ENCODE measurements around the gene GNG7. TPM values are rescaled to one million over a fixed set of nuclear protein-coding genes. Genes with fewer than 3 reads are reported as not detected.

The GNG7 gene
- polyA plus RNA-seq (ENCODE audit: low read depth in 6 of 6): 10 to 100 TPM; 49.1 to 72.0 (median 60.9) TPM

GRCh38 chr19:2702170-2703076 lies at the start of gene GNG7:
TSS of gene GNG7 (minus strand) at chr19:2702694. CDS start at chr19:2520688, 182,006 bp downstream.
- Mint-ChIP-seq H3K27ac (peak within 1 kb of the TSS; percentile 95 to 100 (median 97)), H3K36me3 (peaks cover 0 to 16% of the 10 kb centered on the region in 2 donors), H3K4me3 (peak within 1 kb of the TSS; percentile 86 to 98 (median 92)), H3K9me3 (no peaks in the 10 kb centered on the region), H3K4me1 (peaks cover 36 to 57% (median 54%) of the 10 kb centered on the region in 3 donors), H3K27me3 (no peaks in the 10 kb centered on the region)
- DNase-seq (peak; percentile 98), ATAC-seq (ENCODE audit: low read depth in 2 of 2) (peak; percentile 83 to 88)

GRCh38 chr19:2751438-2751830 lies 48.9 kb upstream of the GNG7 start:
- H3K27ac Mint-ChIP-seq: peak overlapping the region in 2 of 6 donors; percentile 39 to 57
- H3K9me3 Mint-ChIP-seq: no peaks in the 10 kb centered on the region
- DNase-seq: no peak
- no peak for ATAC-seq (ENCODE audit: low read depth in 2 of 2)
- no peaks in the 10 kb centered on the region for H3K27me3 Mint-ChIP-seq
- H3K36me3 Mint-ChIP-seq: no peaks in the 10 kb centered on the region
- peaks cover 3 to 13% (median 5%) of the 10 kb centered on the region in 3 donors for H3K4me1 Mint-ChIP-seq
- no peak overlapping the region for H3K4me3 Mint-ChIP-seq

GRCh38 chr19:2750808-2751437 lies 48.4 kb upstream of the GNG7 start:
- Mint-ChIP-seq H3K4me3 (no peak overlapping the region), H3K27me3 (no peaks in the 10 kb centered on the region), H3K27ac (peak overlapping the region in 1 of 6 donors; percentile 39), H3K9me3 (no peaks in the 10 kb centered on the region), H3K4me1 (peaks cover 3 to 13% (median 5%) of the 10 kb centered on the region in 3 donors), H3K36me3 (no peaks in the 10 kb centered on the region)
- ATAC-seq (ENCODE audit: low read depth in 2 of 2): no peak
- DNase-seq: no peak

GRCh38 chr19:2747349-2747748 lies 44.9 kb upstream of the GNG7 start:
- Mint-ChIP-seq H3K27ac (no peak overlapping the region), H3K4me3 (peak overlapping the region in 1 of 8 donors; percentile 6), H3K9me3 (no peaks in the 10 kb centered on the region), H3K36me3 (no peaks in the 10 kb centered on the region), H3K4me1 (peaks cover 3 to 13% (median 5%) of the 10 kb centered on the region in 3 donors), H3K27me3 (peaks cover 0 to 9% (median 9%) of the 10 kb centered on the region in 3 donors)
- ATAC-seq (ENCODE audit: low read depth in 2 of 2) (no peak), DNase-seq (no peak)

GRCh38 chr19:2744113-2744512 lies 41.6 kb upstream of the GNG7 start:
- no peaks in the 10 kb centered on the region for H3K9me3 Mint-ChIP-seq
- ATAC-seq (ENCODE audit: low read depth in 2 of 2) (no peak), DNase-seq (no peak)
- peaks cover 0 to 10% (median 9%) of the 10 kb centered on the region in 3 donors for H3K27me3 Mint-ChIP-seq
- no peaks in the 10 kb centered on the region for H3K36me3 Mint-ChIP-seq
- H3K27ac Mint-ChIP-seq: peak overlapping the region in 1 of 6 donors; percentile 75
- H3K4me3 Mint-ChIP-seq: no peak overlapping the region
- peaks cover 10 to 22% (median 14%) of the 10 kb centered on the region in 3 donors for H3K4me1 Mint-ChIP-seq

GRCh38 chr19:2743099-2743498 lies 40.6 kb upstream of the GNG7 start:
- no peak for ATAC-seq (ENCODE audit: low read depth in 2 of 2)

GRCh38 chr19:2740314-2740656 lies 37.8 kb upstream of the GNG7 start:
- Mint-ChIP-seq H3K27ac (peak overlapping the region in 5 of 6 donors; percentile 22 to 92 (median 69)), H3K4me1 (peaks cover 15 to 37% (median 19%) of the 10 kb centered on the region in 3 donors), H3K36me3 (no peaks in the 10 kb centered on the region), H3K4me3 (peak overlapping the region; percentile 83 to 94 (median 86)), H3K27me3 (peaks cover 0 to 10% (median 9%) of the 10 kb centered on the region in 3 donors), H3K9me3 (no peaks in the 10 kb centered on the region)
- DNase-seq (no peak), ATAC-seq (ENCODE audit: low read depth in 2 of 2) (no peak)

More at GRCh38 chr19:2743099-2743498, 40.6 kb upstream of the GNG7 start:
- H3K9me3 Mint-ChIP-seq: no peaks in the 10 kb centered on the region
- no peak overlapping the region for H3K4me3 Mint-ChIP-seq
- H3K4me1 Mint-ChIP-seq: peaks cover 14 to 24% (median 18%) of the 10 kb centered on the region in 3 donors
- peak overlapping the region in 3 of 6 donors; percentile 12 to 39 (median 18) for H3K27ac Mint-ChIP-seq
- H3K36me3 Mint-ChIP-seq: no peaks in the 10 kb centered on the region
- DNase-seq: no peak
- H3K27me3 Mint-ChIP-seq: peaks cover 0 to 10% (median 9%) of the 10 kb centered on the region in 3 donors

GRCh38 chr19:2739602-2740313 lies 37.3 kb upstream of the GNG7 start, which contains the start of gene SLC39A3:
TSS of gene SLC39A3 (minus strand) at chr19:2740017. CDS start at chr19:2737257, 2,760 bp downstream.
- Mint-ChIP-seq H3K9me3 (no peaks in the 10 kb centered on the region), H3K4me1 (peaks cover 16 to 39% (median 21%) of the 10 kb centered on the region in 3 donors), H3K4me3 (peak within 1 kb of the TSS; percentile 83 to 94 (median 86)), H3K27ac (peak within 1 kb of the TSS; percentile 69 to 92 (median 91)), H3K36me3 (peaks cover 0 to 2% of the 10 kb centered on the region in 2 donors), H3K27me3 (peaks cover 0 to 10% (median 9%) of the 10 kb centered on the region in 3 donors)
- ATAC-seq (ENCODE audit: low read depth in 2 of 2): peak; percentile 99
- peak; percentile 97 for DNase-seq

GRCh38 chr19:2736550-2737190 lies 34.2 kb upstream of the GNG7 start:
- H3K4me3 Mint-ChIP-seq: peak overlapping the region in 4 of 8 donors; percentile 24 to 52 (median 40)
- H3K36me3 Mint-ChIP-seq: peaks cover 0 to 4% of the 10 kb centered on the region in 2 donors
- ATAC-seq (ENCODE audit: low read depth in 2 of 2) (no peak), DNase-seq (no peak)
- no peaks in the 10 kb centered on the region for H3K27me3 Mint-ChIP-seq
- H3K4me1 Mint-ChIP-seq: peaks cover 25 to 48% (median 31%) of the 10 kb centered on the region in 3 donors
- H3K9me3 Mint-ChIP-seq: no peaks in the 10 kb centered on the region
- peak overlapping the region in 2 of 6 donors; percentile 44 to 57 for H3K27ac Mint-ChIP-seq

GRCh38 chr19:2735374-2735773 lies 32.9 kb upstream of the GNG7 start:
- no peak for DNase-seq
- peak overlapping the region in 1 of 8 donors; percentile 76 for H3K4me3 Mint-ChIP-seq
- H3K4me1 Mint-ChIP-seq: peaks cover 25 to 48% (median 31%) of the 10 kb centered on the region in 3 donors
- no peak for ATAC-seq (ENCODE audit: low read depth in 2 of 2)
- H3K27ac Mint-ChIP-seq: peak overlapping the region in 1 of 6 donors; percentile 37
- no peaks in the 10 kb centered on the region for H3K27me3 Mint-ChIP-seq
- peaks cover 0 to 4% of the 10 kb centered on the region in 2 donors for H3K36me3 Mint-ChIP-seq
- no peaks in the 10 kb centered on the region for H3K9me3 Mint-ChIP-seq

GRCh38 chr19:2734589-2735288 lies 32.2 kb upstream of the GNG7 start:
- H3K4me3 Mint-ChIP-seq: peak overlapping the region in 2 of 8 donors; percentile 34 to 76
- no peaks in the 10 kb centered on the region for H3K27me3 Mint-ChIP-seq
- H3K27ac Mint-ChIP-seq: peak overlapping the region in 2 of 6 donors; percentile 33 to 64
- no peaks in the 10 kb centered on the region for H3K9me3 Mint-ChIP-seq
- peaks cover 22 to 43% (median 26%) of the 10 kb centered on the region in 3 donors for H3K4me1 Mint-ChIP-seq
- H3K36me3 Mint-ChIP-seq: peaks cover 0 to 4% of the 10 kb centered on the region in 2 donors
- ATAC-seq (ENCODE audit: low read depth in 2 of 2) (no peak), DNase-seq (no peak)
